Calu3 (cell line): ENCODE measurements around the gene DSP. TPM values are rescaled to one million over a fixed set of nuclear protein-coding genes. Genes with fewer than 3 reads are reported as not detected.

Source experiments
- BruUV-seq: library from RNA; stranded (reverse); fragments of 400-500 nt; replicated peaks from 2 replicates; lab custom pipeline; 2021; lab: Mats Ljungman, UMichigan
- CTCF ChIA-PET: fragments of 300-600 bp; sonication (Branson Sonifier 250); formaldehyde crosslinking; loops from one replicate; lab custom pipeline; 2022; ENCODE audit warnings: antibody characterized with exemption; lab: Charles Lee
- DNase-seq: peaks from one replicate; pipeline ENCODE4 v3.0.0; 2022
- H3K27ac Mint-ChIP-seq: one replicate; pipeline ENCODE4 v1.8.0; 2022; ENCODE audit warnings: mixed read lengths; ENCODE audit not compliant: unreplicated experiment
- H3K27me3 Mint-ChIP-seq: one replicate; pipeline ENCODE4 v1.8.0; 2022; ENCODE audit warnings: mixed read lengths; ENCODE audit not compliant: unreplicated experiment
- H3K36me3 Mint-ChIP-seq: one replicate; pipeline ENCODE4 v1.8.0; 2022; ENCODE audit warnings: mild to moderate bottlenecking, moderate library complexity, mixed read lengths; ENCODE audit not compliant: insufficient read depth, unreplicated experiment
- H3K4me1 Mint-ChIP-seq: one replicate; pipeline ENCODE4 v1.8.0; 2022; ENCODE audit warnings: mild to moderate bottlenecking, low read depth, mixed read lengths; ENCODE audit not compliant: unreplicated experiment
- H3K4me3 Mint-ChIP-seq: one replicate; pipeline ENCODE4 v1.8.0; 2022; ENCODE audit warnings: mild to moderate bottlenecking, low read depth, moderate library complexity, mixed read lengths; ENCODE audit not compliant: unreplicated experiment
- H3K9me3 Mint-ChIP-seq: one replicate; pipeline ENCODE4 v1.8.0; 2022; ENCODE audit warnings: low read depth, mixed read lengths; ENCODE audit not compliant: unreplicated experiment
- intact Hi-C: fragments of 100-400 bp; cut with micrococcal nuclease; formaldehyde crosslinking; loops from one replicate; pipeline ENCODE4 v1.10.0; 2022; ENCODE audit not compliant: unreplicated experiment
- total RNA-seq: library from RNA; stranded (reverse); gene quantifications from 2 replicates; pipeline ENCODE4 v1.2.3, GENCODE V29; 2022
- TF ChIP-seq, protein P1 (sequence below): fragments of 200-600 bp; IDR thresholded peaks from one replicate; pipeline ENCODE4 v1.8.0; 2022; ENCODE audit warnings: antibody characterized with exemption; ENCODE audit not compliant: unreplicated experiment

The DSP gene
- total RNA-seq, 1 experiment from 2014 or later = 57.7 TPM

DNA sequence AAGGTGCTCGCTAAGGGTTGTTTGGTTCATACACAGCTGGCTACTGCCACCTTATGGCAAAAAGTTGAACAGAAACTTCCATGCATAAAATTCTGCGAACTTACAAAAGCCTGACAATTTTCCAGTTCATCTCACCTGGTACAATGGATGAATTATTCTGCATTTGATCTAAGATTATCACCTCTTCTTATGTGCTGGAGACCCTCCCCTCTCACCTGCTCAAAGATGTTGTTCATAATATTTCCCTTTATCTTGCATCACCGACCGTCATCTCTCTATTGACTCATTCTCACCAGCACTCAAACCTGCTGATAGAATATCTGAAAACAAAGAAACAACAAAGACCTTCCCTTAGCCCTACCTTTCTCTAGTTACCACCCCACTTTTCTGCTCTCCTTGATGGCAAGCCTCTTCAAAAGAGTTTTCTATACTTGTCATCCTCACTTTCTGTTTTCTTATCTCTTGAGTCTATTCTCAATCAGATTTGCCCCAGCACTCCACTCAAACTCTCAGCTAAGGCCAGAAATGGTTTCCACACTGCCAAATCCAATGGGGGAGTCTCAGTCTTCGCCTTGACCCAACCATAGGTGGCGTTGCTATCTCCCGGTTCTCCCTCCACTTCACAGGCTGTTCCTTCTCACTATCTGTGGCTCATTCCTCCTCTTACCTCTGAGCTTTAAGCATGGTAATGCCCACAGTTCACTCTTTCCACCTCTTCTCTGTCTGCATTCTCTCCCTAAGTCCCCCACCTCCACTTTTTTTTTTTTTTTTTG is 74.3 kb downstream of the DSP start:
- Mint-ChIP-seq H3K36me3 (peaks cover 11% of the 10 kb centered on the region), H3K4me3 (peak overlapping the region; percentile 54), H3K27ac (peak overlapping the region; percentile 80), H3K27me3 (peaks cover 17% of the 10 kb centered on the region), H3K9me3 (no peaks in the 10 kb centered on the region), H3K4me1 (peaks cover 27% of the 10 kb centered on the region)
- TF ChIP-seq, protein P1, sequence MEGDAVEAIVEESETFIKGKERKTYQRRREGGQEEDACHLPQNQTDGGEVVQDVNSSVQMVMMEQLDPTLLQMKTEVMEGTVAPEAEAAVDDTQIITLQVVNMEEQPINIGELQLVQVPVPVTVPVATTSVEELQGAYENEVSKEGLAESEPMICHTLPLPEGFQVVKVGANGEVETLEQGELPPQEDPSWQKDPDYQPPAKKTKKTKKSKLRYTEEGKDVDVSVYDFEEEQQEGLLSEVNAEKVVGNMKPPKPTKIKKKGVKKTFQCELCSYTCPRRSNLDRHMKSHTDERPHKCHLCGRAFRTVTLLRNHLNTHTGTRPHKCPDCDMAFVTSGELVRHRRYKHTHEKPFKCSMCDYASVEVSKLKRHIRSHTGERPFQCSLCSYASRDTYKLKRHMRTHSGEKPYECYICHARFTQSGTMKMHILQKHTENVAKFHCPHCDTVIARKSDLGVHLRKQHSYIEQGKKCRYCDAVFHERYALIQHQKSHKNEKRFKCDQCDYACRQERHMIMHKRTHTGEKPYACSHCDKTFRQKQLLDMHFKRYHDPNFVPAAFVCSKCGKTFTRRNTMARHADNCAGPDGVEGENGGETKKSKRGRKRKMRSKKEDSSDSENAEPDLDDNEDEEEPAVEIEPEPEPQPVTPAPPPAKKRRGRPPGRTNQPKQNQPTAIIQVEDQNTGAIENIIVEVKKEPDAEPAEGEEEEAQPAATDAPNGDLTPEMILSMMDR = peak; percentile 34
- CTCF ChIA-PET = interaction anchor here (0.7 to 1.3 kb wide), 4 partner anchors 46 to 226 kb away, joined by 3 read pairs; partner anchors contain the start of genes CAGE1 and RIOK1
- no TSS peak for BruUV-seq
- intact Hi-C loops = loop anchor here (5.0 to 10.0 kb wide), 3 partner anchors 188 to 379 kb away; no protein-coding TSS in a partner anchor
- DNase-seq = peak; percentile 32

DNA sequence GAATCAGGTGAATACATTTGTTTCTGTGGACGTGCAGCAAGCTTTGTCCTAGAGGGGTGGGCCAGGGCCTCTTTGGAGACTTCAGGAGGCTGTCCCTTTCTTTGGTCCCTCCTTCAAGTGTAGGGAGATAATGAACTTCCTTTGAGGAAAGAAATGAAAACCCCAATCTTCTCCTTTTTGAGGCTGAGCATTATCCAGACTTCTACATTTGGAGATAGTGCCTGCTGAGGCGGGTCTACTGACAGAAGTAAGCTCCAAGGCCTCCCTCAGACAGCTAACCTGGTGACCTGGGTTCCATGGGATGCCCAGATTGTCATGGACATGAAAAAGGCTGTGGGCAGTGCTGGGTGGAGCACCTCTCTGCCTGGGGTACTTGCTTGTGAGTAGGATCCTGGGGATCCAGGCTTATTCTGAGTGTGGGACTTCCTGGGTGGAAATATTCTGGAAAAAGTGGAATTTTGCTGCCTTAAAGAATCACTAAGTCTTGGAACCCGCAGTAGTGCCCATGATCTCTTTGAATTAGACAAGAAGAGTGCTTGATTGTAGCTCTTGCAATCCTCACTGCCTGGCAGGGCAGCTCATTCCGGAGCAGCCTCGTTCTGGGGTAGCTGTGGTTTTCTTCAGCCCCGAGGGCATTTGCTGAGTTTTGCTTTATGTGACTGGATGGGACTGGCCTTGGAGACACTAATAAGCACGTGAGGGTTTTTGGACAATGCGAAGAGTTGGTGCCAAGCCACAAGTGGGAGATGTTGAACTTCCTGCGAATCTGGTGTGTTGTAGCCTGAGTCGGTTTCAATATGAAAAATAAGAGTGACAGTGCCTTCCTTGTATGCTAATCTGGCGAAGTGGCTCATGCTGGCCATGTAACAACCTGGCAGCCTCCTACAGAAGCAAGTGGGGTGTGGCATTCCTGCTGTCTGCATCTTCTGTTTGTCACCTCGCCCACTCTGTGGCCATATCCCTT is 76.6 kb downstream of the DSP start:
- Mint-ChIP-seq H3K36me3 (peaks cover 7% of the 10 kb centered on the region), H3K4me3 (peak overlapping the region; percentile 36), H3K9me3 (no peaks in the 10 kb centered on the region), H3K27ac (peak overlapping the region; percentile 66), H3K27me3 (peaks cover 17% of the 10 kb centered on the region), H3K4me1 (peaks cover 22% of the 10 kb centered on the region)
- CTCF ChIA-PET = interaction anchor here (0.6 kb wide), 1 partner anchor 249 kb away, joined by 4 read pairs; no protein-coding TSS in a partner anchor
- peak; percentile 28 for DNase-seq
- no TSS peak for BruUV-seq
- TF ChIP-seq, protein P1 = no peak
- intact Hi-C loops = loop anchor here (5.0 to 10.0 kb wide), 3 partner anchors 191 to 377 kb away; no protein-coding TSS in a partner anchor

DNA sequence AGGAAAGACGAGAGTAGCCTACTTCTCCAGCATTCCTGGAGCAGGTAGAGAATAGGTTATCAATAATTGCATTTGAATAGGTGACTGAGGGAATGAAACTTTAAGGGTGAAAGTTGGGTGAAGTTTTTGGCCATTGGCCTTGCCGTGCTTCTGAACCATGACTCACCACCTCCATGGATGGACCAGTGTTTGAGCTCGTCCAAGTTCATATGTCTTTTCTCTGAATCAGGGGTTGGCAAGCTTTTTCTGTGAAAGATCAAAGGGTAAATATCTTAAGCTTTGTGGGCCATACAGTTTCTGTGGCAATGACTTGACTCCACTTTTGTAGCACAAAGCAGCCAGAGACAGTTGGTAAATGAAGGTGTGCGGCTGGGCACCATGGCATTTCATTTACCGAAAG is 80.3 kb downstream of the DSP start:
- H3K4me3 Mint-ChIP-seq = no peak overlapping the region
- DNase-seq = no peak
- intact Hi-C loops = no loop called here
- TF ChIP-seq, protein P1 = no peak
- BruUV-seq = no TSS peak
- H3K4me1 Mint-ChIP-seq = peaks cover 13% of the 10 kb centered on the region
- no peak overlapping the region for H3K27ac Mint-ChIP-seq
- H3K9me3 Mint-ChIP-seq = no peaks in the 10 kb centered on the region
- H3K36me3 Mint-ChIP-seq = no peaks in the 10 kb centered on the region
- CTCF ChIA-PET = no interaction called here
- peaks cover 9% of the 10 kb centered on the region for H3K27me3 Mint-ChIP-seq
